Nephron (organoid): ENCODE measurements around the gene NMNAT2.
"Not testable (repeated sequence)": the region's sequence is repeated elsewhere in the genome, so short reads cannot be mapped to it uniquely, and the experiment has no call there.

ENCODE experiments used
- H3K27ac Mint-ChIP-seq, 3 experiments: 2 replicates each; pipeline ENCODE4 v1.8.0; 2020; ENCODE audit warnings: mixed read lengths in 3 of 3, mild to moderate bottlenecking in 2 of 3, moderate library complexity in 1 of 3
- H3K27me3 Mint-ChIP-seq: 2 replicates; pipeline ENCODE4 v1.8.0; 2021; ENCODE audit warnings: low read depth, mild to moderate bottlenecking, moderate library complexity, mixed read lengths
- H3K36me3 Mint-ChIP-seq: 2 replicates; pipeline ENCODE4 v1.8.0; 2020; ENCODE audit warnings: low read depth, mixed read lengths
- H3K4me1 Mint-ChIP-seq: 2 replicates; pipeline ENCODE4 v1.8.0; 2020; ENCODE audit warnings: mixed read lengths
- H3K4me3 Mint-ChIP-seq, 3 experiments: 2 replicates each; pipeline ENCODE4 v1.8.0; 2020; ENCODE audit warnings: mild to moderate bottlenecking in 3 of 3, mixed read lengths in 3 of 3, moderate library complexity in 2 of 3
- H3K9me3 Mint-ChIP-seq: 2 replicates; pipeline ENCODE4 v1.8.0; 2020; ENCODE audit warnings: mixed read lengths
- TF ChIP-seq, protein P1 (sequence below), 3 experiments: fragments of 200-600 bp; sonication (generic); IDR thresholded peaks; one replicate each; pipeline ENCODE4 v1.5.0; 2021; ENCODE audit warnings: antibody characterized with exemption in 3 of 3; ENCODE audit not compliant: unreplicated experiment in 3 of 3

The NMNAT2 gene

GRCh38 chr1:183244466-183244865 is 173.7 kb downstream of the NMNAT2 start:
- TF ChIP-seq, protein P1, sequence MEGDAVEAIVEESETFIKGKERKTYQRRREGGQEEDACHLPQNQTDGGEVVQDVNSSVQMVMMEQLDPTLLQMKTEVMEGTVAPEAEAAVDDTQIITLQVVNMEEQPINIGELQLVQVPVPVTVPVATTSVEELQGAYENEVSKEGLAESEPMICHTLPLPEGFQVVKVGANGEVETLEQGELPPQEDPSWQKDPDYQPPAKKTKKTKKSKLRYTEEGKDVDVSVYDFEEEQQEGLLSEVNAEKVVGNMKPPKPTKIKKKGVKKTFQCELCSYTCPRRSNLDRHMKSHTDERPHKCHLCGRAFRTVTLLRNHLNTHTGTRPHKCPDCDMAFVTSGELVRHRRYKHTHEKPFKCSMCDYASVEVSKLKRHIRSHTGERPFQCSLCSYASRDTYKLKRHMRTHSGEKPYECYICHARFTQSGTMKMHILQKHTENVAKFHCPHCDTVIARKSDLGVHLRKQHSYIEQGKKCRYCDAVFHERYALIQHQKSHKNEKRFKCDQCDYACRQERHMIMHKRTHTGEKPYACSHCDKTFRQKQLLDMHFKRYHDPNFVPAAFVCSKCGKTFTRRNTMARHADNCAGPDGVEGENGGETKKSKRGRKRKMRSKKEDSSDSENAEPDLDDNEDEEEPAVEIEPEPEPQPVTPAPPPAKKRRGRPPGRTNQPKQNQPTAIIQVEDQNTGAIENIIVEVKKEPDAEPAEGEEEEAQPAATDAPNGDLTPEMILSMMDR (IDR thresholded peaks at IDR 0.05; ENCODE audit: unreplicated experiment in 3 of 3): no peak
- Mint-ChIP-seq H3K4me1 (peaks cover 4% of the 10 kb centered on the region), H3K36me3 (peaks cover 6% of the 10 kb centered on the region), H3K4me3 (no peak overlapping the region), H3K27ac (no peak overlapping the region), H3K27me3 (no peaks in the 10 kb centered on the region), H3K9me3 (peaks cover 2% of the 10 kb centered on the region)

GRCh38 chr1:183243161-183244050 is 174.8 kb downstream of the NMNAT2 start:
- Mint-ChIP-seq H3K4me3 (no peak overlapping the region), H3K27me3 (no peaks in the 10 kb centered on the region), H3K36me3 (peaks cover 4% of the 10 kb centered on the region), H3K9me3 (no peaks in the 10 kb centered on the region), H3K27ac (no peak overlapping the region), H3K4me1 (peaks cover 4% of the 10 kb centered on the region)
- TF ChIP-seq, protein P1 (IDR thresholded peaks at IDR 0.05; ENCODE audit: unreplicated experiment in 3 of 3): no peak

GRCh38 chr1:183242556-183242955 is 175.6 kb downstream of the NMNAT2 start:
- Mint-ChIP-seq H3K9me3 (no peaks in the 10 kb centered on the region), H3K4me1 (peaks cover 4% of the 10 kb centered on the region), H3K27me3 (no peaks in the 10 kb centered on the region), H3K4me3 (no peak overlapping the region), H3K27ac (no peak overlapping the region), H3K36me3 (peaks cover 4% of the 10 kb centered on the region)
- TF ChIP-seq, protein P1 (IDR thresholded peaks at IDR 0.05; ENCODE audit: unreplicated experiment in 3 of 3): no peak

DNA sequence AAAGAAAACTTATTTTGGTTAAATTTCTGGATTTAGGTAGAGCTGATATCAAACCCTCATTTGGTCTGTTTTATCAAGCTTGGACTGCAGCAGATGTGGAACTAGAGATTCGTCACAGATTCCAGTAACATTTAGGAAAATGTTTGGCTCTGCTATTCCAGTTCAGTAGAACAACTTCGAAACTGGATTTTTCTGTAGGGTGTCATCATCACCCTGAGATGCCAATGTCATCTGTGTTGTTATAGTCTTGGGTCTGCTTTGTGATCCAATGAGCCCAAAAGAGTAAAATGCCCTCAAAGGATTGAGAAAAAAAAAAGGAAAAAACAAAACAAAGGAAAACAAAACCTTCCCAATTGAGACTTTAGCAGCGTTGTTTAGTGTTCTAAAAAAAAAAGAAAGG is 176.7 kb downstream of the NMNAT2 start:
- Mint-ChIP-seq H3K4me1 (peaks cover 4% of the 10 kb centered on the region), H3K27me3 (no peaks in the 10 kb centered on the region), H3K9me3 (no peaks in the 10 kb centered on the region), H3K27ac (no peak overlapping the region), H3K4me3 (no peak overlapping the region), H3K36me3 (peaks cover 4% of the 10 kb centered on the region)
- TF ChIP-seq, protein P1 (IDR thresholded peaks at IDR 0.05; ENCODE audit: unreplicated experiment in 3 of 3): no peak

DNA sequence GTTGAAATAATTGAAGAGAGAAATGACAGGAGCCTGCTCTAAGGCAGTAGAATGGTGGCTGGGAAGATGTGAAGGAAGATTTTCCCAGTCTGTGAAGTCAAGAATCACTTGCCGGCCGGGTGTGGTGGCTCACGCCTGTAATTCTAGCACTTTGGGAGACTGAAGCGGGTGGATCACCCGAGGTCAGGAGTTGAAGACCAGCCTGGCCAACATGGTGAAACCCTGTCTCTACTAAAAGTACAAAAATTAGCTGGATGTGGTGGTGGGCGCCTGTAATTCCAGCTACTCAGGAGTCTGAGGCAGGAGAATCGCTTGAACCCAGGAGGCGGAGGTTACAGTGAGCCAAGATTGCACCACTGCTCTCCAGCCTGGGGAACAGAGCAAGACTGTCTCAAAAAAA is 177.3 kb downstream of the NMNAT2 start:
- not testable (repeated sequence) for H3K9me3 Mint-ChIP-seq, H3K4me3 Mint-ChIP-seq, H3K36me3 Mint-ChIP-seq, H3K4me1 Mint-ChIP-seq, H3K27me3 Mint-ChIP-seq, H3K27ac Mint-ChIP-seq

DNA sequence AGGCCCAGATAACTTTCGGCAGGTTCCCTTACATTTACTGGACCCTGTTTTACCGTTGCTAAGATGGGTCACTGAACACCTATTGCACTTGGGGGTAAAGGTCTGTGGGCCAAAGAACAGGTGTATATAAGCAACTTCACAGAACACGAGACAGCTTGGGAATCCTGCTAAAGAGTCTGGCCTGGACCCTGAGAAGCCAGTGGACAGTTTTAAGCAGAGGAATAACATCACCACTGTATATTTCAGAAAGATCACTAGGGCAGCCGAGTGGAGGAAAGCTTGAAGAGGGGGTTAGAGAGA is 177.7 kb downstream of the NMNAT2 start:
- H3K9me3 Mint-ChIP-seq: no peaks in the 10 kb centered on the region
- H3K27ac Mint-ChIP-seq: no peak overlapping the region
- TF ChIP-seq, protein P1 (IDR thresholded peaks at IDR 0.05; ENCODE audit: unreplicated experiment in 3 of 3): no peak
- peaks cover 5% of the 10 kb centered on the region for H3K4me1 Mint-ChIP-seq
- H3K27me3 Mint-ChIP-seq: no peaks in the 10 kb centered on the region
- H3K4me3 Mint-ChIP-seq: no peak overlapping the region
- H3K36me3 Mint-ChIP-seq: peaks cover 4% of the 10 kb centered on the region
